Measurements from ENCODE around the gene GNG12. TPM values are rescaled to one million over a fixed set of nuclear protein-coding genes. Genes with fewer than 3 reads are reported as not detected.

GNG12 gene
- total RNA-seq, 1 experiment from 2014 or later: 70.0 TPM

DNA sequence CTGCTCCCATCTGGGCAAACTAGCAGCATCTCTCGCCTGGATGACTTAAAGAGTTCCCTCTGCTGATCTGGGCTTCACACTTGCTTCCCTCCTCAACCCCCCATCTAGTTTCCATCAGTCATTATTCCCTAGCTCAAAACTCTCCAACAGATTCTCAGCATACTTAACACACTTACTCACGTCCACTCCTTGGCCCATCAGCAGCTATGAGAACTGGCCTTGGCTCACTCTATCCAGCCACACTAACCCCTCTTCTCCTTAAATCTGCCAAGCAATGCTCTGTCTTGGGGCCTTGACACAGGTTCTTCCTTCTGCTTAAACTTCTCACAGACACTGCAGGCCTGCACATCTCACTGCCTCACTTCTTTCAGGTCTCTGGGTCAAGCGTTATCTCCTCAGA, 41.6 kb downstream of the GNG12 start:
- in situ Hi-C loops (cut with HindIII; ENCODE audit: low pct_unique_long_range_greater_than_20kb, low sequenced_read_pairs) (no loop called here), intact Hi-C loops (cut with micrococcal nuclease; ENCODE audit: unreplicated experiment) (no loop called here)
- H3K4me3 ChIP-seq (ENCODE audit: low read depth in 2 of 2, low read length in 2 of 2): no peak overlapping the region
- BruUV-seq (replicated peaks): no TSS peak
- ChIA-PET CTCF (no interaction called here), POLR2A (no interaction called here)
- TF ChIP-seq POLR2AphosphoS5 (IDR thresholded peaks at IDR 0.05; ENCODE audit: low read depth, low read length): no peak
- TF ChIP-seq TCF7L2 (IDR thresholded peaks at IDR 0.05; ENCODE audit: low read depth, low read length): no peak
- TF ChIP-seq SIN3A (IDR thresholded peaks at IDR 0.05; ENCODE audit: borderline replicate concordance, insufficient read depth, low read depth, low read length): no peak
- TF ChIP-seq, protein P1, sequence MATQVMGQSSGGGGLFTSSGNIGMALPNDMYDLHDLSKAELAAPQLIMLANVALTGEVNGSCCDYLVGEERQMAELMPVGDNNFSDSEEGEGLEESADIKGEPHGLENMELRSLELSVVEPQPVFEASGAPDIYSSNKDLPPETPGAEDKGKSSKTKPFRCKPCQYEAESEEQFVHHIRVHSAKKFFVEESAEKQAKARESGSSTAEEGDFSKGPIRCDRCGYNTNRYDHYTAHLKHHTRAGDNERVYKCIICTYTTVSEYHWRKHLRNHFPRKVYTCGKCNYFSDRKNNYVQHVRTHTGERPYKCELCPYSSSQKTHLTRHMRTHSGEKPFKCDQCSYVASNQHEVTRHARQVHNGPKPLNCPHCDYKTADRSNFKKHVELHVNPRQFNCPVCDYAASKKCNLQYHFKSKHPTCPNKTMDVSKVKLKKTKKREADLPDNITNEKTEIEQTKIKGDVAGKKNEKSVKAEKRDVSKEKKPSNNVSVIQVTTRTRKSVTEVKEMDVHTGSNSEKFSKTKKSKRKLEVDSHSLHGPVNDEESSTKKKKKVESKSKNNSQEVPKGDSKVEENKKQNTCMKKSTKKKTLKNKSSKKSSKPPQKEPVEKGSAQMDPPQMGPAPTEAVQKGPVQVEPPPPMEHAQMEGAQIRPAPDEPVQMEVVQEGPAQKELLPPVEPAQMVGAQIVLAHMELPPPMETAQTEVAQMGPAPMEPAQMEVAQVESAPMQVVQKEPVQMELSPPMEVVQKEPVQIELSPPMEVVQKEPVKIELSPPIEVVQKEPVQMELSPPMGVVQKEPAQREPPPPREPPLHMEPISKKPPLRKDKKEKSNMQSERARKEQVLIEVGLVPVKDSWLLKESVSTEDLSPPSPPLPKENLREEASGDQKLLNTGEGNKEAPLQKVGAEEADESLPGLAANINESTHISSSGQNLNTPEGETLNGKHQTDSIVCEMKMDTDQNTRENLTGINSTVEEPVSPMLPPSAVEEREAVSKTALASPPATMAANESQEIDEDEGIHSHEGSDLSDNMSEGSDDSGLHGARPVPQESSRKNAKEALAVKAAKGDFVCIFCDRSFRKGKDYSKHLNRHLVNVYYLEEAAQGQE (IDR thresholded peaks at IDR 0.05; ENCODE audit: insufficient read depth in 1 of 2, low read depth in 2 of 2, low read length in 1 of 2): no peak
- TF ChIP-seq, protein P2, sequence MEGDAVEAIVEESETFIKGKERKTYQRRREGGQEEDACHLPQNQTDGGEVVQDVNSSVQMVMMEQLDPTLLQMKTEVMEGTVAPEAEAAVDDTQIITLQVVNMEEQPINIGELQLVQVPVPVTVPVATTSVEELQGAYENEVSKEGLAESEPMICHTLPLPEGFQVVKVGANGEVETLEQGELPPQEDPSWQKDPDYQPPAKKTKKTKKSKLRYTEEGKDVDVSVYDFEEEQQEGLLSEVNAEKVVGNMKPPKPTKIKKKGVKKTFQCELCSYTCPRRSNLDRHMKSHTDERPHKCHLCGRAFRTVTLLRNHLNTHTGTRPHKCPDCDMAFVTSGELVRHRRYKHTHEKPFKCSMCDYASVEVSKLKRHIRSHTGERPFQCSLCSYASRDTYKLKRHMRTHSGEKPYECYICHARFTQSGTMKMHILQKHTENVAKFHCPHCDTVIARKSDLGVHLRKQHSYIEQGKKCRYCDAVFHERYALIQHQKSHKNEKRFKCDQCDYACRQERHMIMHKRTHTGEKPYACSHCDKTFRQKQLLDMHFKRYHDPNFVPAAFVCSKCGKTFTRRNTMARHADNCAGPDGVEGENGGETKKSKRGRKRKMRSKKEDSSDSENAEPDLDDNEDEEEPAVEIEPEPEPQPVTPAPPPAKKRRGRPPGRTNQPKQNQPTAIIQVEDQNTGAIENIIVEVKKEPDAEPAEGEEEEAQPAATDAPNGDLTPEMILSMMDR (IDR thresholded peaks at IDR 0.05): no peak
- ATAC-seq (peak; percentile 87), DNase-seq (ENCODE audit: low read depth, low spot score) (no peak)
- no peaks in the 10 kb centered on the region; the same call in 1 of the 2 replicates for H3K9me3 ChIP-seq (ENCODE audit: control insufficient read depth, insufficient read depth, low read depth, low read length)
- H3K36me3 ChIP-seq (ENCODE audit: control insufficient read depth, insufficient read depth, low read length): no peaks in the 10 kb centered on the region
- peak overlapping the region; percentile 10 for H3K27ac ChIP-seq (ENCODE audit: low read length)
- peaks cover 29% of the 10 kb centered on the region for H3K4me1 ChIP-seq (ENCODE audit: control insufficient read depth, insufficient read depth, low read length)
- H3K27me3 ChIP-seq (ENCODE audit: control insufficient read depth, insufficient read depth, low read length): no peaks in the 10 kb centered on the region

DNA sequence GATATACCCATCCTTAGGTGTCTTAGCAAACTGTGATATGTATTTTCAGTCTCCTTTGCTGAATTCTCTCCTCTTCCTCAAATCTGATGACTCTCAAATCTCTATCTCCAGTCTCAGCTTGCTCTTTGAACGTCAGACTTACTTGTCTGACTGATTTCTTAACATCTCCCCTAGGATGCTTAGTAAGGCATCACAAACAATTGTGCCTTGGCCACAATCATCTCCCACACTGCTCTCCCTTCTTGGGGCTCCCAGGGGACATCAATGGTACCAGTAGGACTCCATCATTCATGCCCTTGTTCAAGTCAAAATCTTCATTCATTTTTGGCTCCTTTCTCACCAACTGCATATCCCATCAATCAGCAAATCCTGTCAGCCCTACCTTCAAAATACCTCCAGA, 42.0 kb downstream of the GNG12 start:
- BruUV-seq (replicated peaks): no TSS peak
- intact Hi-C loops (cut with micrococcal nuclease; ENCODE audit: unreplicated experiment) (no loop called here), in situ Hi-C loops (cut with HindIII; ENCODE audit: low pct_unique_long_range_greater_than_20kb, low sequenced_read_pairs) (no loop called here)
- H3K9me3 ChIP-seq (ENCODE audit: control insufficient read depth, insufficient read depth, low read depth, low read length): no peaks in the 10 kb centered on the region; the same call in 1 of the 2 replicates
- ATAC-seq (peak; percentile 27; the same call in 1 of the 2 replicates), DNase-seq (ENCODE audit: low read depth, low spot score) (no peak)
- H3K4me1 ChIP-seq (ENCODE audit: control insufficient read depth, insufficient read depth, low read length): peaks cover 29% of the 10 kb centered on the region
- ChIA-PET POLR2A (no interaction called here), CTCF (no interaction called here)
- no peak overlapping the region for H3K4me3 ChIP-seq (ENCODE audit: low read depth in 2 of 2, low read length in 2 of 2)
- H3K36me3 ChIP-seq (ENCODE audit: control insufficient read depth, insufficient read depth, low read length): no peaks in the 10 kb centered on the region
- H3K27ac ChIP-seq (ENCODE audit: low read length): no peak overlapping the region; the same call in 1 of the 2 replicates
- H3K27me3 ChIP-seq (ENCODE audit: control insufficient read depth, insufficient read depth, low read length): no peaks in the 10 kb centered on the region
- TF ChIP-seq, protein P2 (IDR thresholded peaks at IDR 0.05): no peak
- TF ChIP-seq SIN3A (IDR thresholded peaks at IDR 0.05; ENCODE audit: borderline replicate concordance, insufficient read depth, low read depth, low read length) (no peak), TCF7L2 (IDR thresholded peaks at IDR 0.05; ENCODE audit: low read depth, low read length) (no peak)

Measured in Panc1 (cell line).